DMS 273 (cell line): ENCODE measurements around the gene PRKCB.

Experiments
- DNase-seq: peaks from one replicate; lab custom pipeline; 2025; ENCODE audit not compliant: unreplicated experiment; lab: John Stamatoyannopoulos, UW

PRKCB gene

DNA sequence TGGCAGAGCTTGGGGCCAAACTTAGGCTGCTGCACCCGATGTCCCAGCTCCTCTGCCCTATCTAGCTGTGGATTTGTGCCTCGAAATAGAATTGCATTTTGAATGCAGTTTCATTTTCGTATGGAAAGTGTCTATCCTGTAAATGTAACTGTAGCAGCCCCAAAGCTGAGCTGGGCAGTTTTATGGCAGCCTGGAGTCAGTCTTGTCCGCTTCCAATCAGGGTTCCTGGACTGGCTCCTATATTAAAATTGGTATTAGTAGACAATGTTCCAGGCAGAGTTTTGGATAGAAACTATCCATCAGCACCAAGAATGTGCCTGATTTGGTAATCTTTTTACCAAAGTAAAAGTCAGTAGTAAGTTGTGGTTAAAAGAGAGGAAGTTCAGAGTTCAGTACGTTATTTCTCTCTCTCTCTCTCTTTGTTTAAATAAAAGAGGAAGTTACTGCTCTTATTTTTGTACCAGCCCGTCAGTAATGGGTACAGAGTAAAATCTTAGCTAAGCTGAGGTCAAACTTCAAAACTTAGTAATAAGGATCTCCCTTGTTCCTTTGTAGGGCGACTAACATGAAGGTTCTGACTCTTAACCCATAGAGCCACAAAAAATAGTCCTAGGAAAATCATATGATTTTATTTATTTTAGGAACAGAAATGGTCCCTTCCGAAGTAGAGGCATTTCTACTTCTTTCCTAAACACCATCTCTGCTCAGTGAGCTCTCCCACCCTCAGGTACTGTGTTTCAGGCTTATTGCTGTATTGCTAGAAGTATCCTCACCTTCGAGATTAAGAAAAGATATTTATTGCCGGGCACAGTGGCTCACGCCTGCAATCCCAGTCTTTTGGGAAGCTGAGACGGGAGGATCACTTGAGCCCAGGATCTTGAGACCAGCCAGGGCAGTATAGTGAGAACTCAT is 28.0 kb downstream of the PRKCB start:
- no peak for DNase-seq

DNA sequence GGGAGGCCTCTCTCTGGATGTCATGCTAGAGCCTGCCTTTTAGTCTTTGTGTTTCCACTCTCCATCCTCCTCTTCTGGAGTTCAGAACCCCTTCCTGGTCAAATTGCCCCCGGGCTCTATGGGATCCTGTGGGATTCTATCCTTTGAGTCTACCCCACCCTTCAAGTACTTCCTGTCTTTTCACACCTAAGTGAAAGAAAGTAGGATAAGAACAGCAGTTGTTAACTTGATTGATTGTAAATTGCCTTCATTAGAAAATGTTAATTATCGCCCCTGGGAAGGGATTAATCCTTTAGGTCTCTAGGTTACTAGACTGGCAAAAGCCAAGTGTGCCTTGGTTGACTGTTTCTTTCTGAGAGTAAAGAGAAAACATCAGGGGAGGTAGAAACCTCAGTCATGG is 30.1 kb downstream of the PRKCB start:
- DNase-seq: no peak

DNA sequence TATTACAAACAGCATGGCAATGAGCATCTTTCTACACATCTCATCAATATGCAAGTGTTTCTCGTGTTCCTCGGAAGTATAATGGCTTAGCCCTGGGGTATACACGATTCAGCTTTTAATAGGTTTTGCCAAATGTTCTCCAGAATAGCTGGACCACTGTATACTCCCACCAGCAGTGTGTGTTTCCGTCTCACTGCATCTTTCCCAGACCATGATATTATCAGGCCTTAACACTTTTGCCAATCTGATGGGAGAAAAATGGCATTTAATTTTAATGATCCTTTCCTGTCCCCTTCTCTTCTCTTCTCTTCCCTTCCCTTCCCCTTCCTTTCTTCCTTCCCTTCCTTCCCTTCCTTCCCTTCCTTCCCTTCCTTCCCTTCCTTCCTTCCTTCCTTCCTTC is 30.8 kb downstream of the PRKCB start:
- DNase-seq: no peak

DNA sequence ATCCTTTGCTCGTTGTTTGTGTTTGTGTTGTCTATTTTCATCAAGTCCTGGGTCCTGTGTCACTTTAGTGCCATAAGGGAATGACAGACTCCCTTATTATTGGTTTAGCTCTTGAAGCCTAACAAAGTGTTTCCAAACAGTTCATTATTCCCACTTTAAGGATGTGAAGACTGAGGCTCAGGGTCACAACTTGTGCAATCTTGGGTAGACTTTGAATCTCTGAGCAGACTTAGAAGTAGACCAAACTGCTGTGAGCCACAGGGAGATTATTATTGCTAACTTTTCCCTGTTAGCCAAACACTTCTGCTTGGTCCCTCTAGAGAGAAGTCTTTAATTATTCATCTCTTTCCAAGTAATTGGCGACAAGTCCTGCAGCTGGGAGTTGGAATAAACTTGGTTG is 31.8 kb downstream of the PRKCB start:
- no peak for DNase-seq

DNA sequence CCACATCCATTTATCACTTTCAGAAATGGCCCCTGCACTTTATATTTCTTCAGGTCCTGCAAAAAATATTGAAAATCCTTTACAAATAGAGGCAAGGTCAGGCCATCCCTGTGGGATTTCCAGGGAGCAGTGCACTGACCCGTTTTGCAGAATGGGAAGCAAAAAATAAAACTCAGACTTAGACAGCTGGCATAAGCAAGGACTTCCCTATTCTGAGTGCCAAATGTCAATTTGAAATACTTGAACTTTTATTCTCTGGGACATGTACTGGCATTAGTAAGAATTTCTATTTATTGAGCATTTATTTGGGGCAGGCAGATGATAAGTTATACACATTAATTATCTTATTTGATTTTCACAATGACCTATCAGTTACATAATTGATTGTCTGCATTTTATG is 32.4 kb downstream of the PRKCB start:
- DNase-seq: no peak

DNA sequence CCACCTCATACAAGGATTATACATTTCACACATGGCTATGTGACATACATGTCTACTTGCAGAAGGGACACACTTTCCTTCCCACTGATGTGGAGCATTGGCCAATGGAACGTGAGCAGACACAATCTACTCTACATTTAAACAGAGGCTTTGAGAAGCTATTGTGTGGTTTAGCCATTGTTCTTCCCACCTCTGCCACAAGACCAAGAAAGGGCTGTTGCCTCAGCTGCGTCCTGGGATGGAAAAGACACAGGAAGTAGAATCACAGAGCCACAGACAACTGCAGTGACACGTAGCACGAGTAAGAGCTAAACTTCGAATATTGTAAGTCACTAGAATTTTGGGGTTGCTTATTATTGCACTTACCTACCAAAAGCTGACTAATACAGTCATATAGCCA is 33.3 kb downstream of the PRKCB start:
- no peak for DNase-seq

DNA sequence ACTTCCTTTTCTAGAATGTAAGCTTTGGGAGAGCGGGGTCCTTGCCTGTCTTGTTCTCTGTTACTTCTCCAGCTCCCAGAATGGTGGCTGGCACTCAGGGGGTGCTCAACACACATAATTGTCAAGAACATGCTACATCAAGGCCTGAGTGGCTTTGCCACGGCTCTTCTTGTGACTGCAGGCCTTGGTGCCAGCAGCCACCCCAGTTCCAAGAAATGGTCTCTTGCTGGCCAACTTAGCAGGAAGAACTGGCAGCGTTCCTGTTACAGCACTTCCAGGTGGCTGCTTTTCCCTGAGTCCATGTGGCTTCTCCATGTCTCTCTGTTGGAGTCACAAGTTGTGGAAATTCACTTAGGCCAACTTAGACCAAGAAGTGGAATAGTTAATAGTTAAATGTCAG is 36.1 kb downstream of the PRKCB start:
- DNase-seq: no peak

DNA sequence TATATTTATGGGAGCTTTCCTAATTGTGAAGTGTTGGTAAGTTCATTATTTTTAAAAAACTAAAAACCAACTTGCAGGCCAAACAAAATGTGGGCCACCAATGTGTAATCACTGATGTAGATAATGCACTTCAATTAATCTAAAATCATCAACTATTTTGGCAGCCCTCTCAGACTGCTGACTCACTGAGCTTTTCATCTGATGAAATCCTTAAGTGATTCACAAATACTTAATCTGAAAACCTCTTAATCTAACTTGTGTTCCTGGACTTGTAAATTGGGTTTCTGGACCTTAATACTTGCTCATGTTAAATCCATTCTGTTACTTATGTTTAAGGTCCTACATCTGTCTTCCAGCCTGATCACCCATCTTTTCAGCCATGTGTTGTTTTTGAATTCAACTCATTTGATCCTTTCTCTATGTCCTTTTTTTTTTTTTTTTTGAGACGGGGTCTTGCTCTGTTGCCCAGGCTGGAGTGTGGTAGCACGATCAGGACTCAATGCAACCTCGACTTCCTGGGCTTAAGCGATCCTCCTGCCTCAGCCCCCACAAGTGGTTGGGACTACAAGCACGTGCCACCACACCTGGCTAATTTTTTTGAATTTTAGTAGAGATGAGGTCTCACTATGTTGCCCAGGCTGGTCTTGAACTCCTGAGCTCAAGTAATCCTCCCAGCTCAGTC is 39.0 kb downstream of the PRKCB start:
- no peak for DNase-seq

DNA sequence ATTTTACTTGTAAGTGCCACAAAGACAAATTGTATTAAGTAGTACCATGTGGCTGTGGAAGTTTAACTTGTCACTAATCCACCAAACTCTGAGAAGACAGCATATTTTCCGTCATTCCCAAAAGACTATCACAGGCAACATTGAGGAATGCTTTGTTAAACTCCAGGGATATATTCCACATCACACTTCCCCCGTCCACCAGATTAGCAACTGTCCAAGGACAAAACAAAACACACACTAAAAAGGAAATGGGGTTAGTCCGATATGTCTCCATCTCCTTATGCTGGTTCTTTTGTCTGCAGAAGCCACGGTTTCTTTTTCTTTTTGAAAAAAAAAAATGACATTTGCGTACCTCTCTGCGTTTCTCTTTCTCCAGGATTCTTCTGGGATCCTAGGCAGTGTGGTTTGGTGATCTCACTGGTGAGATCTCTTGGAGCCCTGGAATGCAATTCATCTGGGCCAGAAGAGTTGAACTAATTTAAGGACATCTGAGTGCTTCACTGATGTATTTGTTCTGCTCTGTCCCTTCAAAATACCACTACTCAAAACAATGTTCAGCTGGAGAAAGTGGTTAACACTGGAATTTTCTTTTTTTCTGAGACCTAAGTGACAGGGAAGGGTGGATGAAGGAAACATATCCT is 40.6 kb downstream of the PRKCB start:
- DNase-seq: no peak

DNA sequence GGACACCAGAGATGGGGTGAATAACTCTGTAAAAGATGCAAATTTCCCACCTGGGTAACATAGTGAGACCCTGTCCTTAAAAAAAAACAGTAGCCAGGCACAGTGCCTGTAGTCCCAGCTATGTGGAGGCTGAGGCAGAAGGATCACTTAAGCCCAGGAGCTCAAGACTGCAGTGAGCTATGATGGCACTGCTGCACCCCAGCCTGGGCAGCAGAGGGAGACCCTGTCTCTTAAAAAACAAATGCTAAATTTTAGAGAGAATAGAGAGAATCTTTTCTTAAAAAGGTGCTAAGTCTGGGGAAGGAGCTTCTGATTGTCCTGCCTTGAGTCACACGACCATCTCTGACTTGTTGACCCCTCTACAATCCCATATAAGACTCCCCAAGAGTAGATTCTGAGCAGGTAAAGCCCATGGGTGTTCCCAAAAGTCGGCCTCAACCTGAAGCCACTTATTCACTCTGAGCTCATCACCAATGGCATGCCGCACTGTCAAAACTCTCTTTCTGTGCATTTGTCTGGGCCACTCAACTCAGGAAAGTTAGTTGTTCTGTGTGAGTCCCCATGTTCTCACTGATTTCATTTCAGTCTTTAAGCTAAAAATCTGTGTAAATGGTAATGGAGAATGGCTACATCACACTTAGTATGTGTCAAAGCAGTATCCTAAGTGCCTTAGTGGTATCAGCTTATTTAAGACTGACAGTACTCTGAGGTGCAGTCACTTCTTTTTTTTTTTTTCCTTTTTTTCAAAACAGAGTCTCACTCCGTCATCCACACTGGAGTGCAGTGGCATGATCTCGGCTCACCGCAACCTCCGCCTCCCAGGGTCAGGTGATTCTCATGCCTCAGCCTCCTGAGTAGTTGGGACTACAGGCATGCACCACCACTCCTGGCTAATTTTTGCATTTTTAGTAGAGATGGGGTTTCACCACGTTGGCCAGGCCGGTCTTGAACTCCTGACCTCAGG is 41.6 kb downstream of the PRKCB start:
- no peak for DNase-seq

DNA sequence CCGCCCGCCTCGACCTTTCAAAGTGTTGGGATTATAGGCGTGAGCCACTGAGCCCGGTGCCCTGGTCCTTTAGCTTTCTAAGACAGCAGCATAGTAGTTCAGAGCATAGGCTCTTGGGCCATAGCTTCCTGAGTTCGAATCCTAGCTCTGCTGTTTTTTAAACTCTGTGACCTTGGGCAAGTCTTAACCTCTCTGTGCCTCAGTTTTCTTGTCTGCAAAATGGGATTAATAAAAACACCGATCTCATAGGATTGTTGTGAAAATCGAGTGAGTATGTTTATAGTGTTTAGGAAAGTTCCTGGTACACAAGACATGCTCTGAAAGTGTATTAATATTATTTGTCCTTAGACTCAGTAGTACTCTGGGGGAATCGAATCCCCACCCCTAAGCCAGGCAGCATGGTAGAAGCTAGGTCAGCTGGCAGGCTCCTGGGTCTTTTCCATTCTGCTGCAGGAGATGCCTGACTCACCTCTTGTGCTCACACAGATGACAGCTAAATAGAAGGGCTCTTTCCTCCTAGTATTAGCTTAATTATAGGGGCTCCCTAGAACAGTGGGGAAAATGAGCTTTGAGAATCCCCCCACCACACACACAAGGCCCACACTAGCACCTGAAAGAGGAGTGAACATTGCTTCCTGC is 44.1 kb downstream of the PRKCB start:
- no peak for DNase-seq

DNA sequence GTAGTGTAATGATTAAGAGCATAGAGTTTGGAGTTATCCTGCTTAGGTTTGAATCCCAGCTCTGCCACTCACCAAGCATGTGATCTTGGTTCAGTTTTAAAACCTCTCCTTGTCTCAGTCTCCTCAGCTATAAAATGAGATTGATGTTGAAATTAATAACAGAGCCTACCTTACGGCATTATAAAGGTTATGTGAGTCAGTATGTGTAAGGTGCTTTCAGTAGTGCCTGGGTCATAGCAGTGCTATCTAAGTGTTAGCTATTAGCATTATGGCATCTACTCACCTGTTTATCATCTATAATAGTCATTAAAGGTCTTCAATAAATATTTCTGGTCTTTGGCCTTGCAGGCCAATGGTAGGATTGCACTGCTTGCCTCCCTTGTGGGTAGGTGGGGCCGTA is 53.4 kb downstream of the PRKCB start:
- no peak for DNase-seq

DNA sequence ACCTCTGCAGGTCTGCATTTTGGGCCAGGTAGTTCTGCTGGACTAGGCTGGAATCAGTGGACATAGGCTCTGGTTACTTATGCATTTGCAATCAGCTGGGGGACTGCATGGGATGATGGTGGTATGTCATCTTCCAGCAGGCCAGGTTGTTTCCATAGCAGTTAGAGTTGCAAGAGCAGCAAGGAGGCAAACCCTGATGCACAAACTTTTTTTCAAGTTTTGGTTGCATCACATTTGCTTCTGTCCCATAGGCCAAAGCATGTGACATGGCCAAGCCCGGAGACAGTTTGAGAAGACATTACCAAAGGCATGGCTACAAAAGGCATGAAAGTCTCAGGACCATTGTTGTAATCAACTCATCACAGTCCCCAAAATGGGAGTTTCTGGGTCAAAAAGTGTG is 58.2 kb downstream of the PRKCB start:
- no peak for DNase-seq

DNA sequence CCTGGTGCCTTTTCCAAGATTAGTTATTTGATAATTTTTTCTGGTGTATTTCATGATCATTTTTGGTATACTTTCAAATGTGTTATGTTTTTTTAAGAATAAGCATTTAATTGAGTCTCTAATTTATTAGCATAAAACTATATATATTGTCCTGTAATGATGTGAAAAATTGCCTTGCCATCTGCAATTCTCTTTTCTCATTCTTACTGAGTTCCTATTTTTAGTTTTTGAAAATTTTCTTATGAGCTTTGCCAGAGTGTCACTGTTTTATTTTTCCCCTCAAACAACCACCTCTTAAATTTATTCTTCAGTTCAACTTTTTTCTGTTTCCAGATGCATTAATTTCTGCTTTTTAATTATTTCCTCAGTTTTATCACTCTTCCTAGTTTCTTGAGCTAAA is 59.3 kb downstream of the PRKCB start:
- DNase-seq: no peak

DNA sequence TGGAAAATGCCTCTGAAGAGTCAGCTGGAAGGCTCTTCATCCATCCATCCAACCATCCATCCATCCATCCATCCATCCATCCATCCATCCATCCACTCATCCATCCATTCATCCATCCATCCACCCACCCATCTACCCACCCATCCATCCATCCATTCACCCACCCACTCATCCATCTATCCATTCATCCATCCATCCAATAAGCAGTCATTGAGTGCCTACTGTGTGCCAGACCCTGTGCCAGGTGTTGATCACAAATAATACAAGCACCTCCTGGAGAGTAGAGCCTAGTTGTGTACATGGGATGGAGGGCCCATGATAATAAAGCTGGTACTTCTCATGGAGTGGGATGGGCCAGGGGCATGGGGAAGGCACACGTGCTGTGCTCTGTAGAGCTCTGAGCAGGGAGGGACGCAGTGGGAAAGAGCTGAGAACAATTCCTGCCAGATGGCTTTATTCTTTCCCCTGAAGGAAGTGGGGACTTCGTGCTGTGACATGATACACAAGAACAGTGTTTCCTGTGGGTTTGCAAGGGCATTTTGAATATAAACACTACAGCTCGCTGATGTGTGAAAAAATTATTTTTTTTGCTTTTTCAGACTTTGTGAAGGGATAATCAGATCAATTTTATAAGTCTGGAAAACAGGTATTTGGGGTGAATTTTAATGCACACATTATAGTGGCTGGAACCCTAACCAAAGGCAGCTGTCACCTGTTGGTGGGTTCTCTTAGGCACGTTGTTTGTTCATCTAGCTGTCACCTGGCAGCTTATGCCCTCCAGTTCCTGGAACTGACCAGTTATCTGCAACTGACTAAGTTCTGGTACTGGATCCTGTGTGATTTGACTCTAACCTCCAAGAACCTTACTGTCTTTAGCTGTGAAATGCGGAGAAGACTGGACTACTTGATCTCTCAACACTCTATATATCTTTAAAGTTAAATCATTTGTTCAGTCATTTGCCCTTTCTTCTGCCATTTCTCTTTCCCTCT is 61.3 kb downstream of the PRKCB start:
- no peak for DNase-seq

DNA sequence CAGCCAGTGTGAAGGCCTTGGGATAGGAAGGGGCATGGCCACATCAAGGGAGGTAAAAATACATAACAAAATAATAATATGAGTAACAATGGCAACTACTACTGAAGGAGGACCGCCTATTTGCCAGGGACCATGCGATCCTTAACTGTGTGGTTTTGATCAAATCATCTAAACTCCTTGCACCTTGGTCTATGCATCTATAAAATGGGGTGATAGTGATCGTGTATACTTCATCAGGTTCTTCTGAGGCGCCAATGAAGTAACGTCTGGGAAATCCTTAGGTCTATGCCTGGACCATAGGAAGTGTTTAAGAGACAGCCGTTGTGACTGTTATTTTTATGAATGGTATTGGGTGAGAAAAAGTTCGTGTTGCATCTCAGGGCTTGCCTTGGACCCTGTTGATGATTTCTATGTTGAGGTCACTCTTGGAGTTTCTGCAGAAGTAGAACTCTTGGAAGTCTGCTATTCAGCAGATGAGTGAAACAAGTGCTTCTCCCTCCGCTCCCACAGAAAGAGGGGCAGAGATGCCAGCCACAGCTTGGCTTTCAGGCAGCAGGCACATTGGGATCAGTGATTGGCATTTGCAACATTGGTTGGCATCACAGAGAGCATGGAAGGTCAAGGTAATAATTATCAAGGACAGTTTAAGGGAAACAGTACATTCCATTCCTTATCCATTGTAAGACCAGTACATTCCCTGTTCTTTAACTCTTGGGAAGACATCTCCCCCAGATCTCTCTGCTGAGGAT is 63.1 kb downstream of the PRKCB start:
- DNase-seq: no peak

DNA sequence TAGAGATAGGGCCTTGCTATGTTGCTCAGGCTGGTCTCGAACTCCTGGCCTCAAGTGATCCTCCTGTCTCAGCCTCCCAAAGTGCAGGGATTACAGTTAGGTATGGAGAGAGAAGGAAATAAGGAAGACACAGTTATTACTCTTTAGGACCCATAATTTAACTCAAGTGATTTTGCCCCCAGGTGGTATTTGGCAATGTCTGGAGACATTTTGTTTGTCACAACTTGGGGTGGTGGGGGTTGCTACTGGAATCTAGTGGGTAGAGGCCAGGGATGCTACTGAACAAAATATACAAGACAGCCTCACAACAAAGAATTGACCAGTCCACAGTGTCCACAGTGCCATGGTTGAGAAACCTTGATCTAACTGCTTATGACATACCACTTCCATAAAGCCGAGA is 64.1 kb downstream of the PRKCB start:
- DNase-seq: no peak

DNA sequence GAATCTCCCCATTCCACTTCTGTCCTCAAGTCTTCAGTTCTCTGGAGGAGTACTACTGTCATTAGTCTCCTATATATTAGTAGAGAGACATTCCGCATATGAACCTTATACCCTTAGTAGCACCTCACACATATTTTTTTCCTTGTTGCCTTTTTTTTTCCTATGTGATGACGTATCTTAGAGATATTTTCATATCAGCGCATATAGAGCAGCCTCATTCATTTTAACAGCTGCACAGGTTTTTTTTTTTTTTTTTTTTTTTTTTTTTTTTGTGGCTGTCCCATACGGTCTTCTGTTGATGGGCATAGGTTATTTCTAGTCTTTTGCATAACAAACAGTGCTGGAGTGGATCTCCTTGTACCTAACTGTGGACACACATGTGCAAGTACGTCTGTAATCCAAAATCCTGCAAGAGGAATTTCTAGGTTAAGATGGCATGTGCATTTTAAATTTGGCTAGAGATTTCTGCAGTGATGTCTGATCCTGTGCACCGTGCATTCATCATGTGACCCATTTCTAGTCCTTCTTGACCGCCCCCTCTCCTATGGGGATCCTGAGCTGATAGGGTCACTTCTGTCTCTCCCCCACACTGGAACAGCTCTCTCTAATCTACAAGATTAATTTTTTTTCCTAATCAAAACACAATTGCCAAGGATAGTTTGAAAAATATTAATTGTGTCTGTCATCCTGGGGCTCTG is 64.8 kb downstream of the PRKCB start:
- DNase-seq: no peak
